GM21528 (cell line): ENCODE data around the gene FADS6.
"Not testable (repeated sequence)": the region's sequence is repeated elsewhere in the genome, so short reads cannot be mapped to it uniquely, and the experiment has no call there.

ENCODE experiments used
- ATAC-seq: cut with Tn5 transposase; IDR thresholded peaks from one replicate; pipeline ENCODE4 v1.9.1; 2021; ENCODE audit warnings: mild to moderate bottlenecking, moderate library complexity; ENCODE audit not compliant: unreplicated experiment, low FRiP score

The FADS6 gene

DNA sequence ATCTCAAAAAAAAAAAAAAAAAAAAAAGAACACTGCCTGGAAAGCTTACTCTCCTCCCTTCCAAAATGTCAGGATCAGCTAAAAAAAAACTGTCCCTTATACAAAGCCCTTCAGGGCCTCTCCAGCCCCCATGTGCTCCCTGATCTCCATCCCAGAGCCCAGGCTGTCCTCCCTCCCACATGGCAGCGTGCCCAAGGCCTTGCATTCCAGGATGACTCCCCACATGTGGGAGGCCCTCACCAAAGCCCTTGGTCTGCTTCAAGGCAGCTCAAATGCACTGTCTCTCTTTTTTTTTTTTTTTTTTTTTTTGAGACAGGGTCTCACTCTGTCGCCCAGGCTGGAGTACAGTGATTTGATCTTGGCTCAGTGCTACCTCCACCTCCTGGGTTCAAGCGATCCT is 22.9 kb downstream of the FADS6 start:
- no peak for ATAC-seq

GRCh38 chr17:74870028-74870427 is 23.4 kb downstream of the FADS6 start:
- not testable (repeated sequence) for ATAC-seq

DNA sequence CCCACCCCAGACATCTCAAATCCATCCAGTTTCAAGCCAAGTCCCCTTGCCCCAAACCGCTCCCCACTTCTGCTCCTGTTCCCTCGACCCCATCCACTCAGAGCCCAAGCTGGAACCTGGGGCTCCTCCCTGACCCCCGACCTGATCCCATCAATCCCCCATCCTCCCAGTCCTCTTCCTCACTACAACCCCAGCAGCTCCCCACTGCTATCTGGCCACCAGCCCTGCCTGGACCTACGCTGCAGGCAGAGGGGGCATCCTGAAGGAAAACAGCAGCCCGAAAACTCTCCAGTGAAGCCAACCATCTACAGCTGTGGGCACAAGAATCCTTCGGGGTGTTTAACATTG is 24.6 kb downstream of the FADS6 start:
- no peak for ATAC-seq

- ATAC-seq = no peak
Observed at GRCh38 chr17:74868251-74868907, 25.1 kb downstream of the FADS6 start.

GRCh38 chr17:74866198-74866835 is 27.1 kb downstream of the FADS6 start:
- no peak for ATAC-seq

DNA sequence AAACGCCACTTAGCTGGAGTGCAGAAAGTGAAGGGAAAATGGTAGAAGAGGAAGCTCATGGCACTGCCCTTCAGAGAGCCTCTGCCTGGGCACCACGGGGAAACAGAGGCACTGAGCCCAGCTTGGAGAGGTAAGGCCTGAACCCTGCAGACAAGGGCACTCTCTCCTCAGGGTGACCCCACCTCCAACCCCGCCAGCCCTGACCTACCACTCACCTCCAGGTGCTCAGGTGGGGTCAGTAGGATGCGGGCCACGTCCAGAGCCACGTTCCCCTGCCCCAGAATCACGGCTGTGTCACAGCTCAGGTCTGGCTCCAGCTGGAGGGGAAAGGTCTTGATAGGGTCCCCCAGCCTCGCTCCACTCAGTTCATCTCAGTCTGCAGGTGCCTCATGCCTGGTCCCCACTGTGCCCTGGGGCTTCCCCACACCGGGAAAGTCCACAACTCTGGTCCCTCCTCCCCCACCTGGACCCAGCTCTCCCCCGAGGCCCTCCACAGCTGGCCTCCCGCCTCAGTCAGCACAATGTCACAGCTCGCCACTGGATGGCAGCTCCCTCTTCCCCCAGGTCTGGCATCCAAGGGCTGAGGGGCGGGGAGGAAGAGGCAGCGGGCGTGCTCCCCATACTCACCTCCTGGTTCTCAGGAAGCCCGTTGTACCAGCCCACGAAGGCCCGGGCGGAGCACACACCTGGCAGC is 27.8 kb downstream of the FADS6 start:
- ATAC-seq = no peak

DNA sequence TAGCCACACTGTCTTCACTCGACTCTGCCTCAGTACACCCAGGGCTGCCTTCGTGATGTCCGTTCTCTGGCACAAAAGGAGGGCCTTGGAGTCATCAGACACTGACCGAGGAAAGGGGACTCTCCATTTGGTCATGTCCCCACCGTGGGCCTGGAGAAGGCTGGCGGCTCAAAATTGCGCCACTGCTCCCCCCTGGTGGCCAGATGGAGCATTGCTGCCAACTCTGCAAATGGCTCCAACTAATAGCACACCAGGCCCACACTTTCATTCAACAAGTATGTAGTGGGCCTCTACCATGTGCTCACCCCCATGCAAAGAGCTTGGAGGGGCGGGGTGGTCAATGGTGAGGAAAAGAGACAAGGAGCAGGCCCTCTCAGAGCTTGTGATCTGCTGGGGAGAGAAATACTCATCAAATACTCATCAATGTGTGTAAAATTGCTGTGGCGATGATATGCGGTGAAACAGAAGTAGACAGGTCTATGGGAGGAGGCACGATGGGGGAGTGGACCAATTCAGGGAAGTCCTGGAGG is 28.5 kb downstream of the FADS6 start:
- no peak for ATAC-seq

DNA sequence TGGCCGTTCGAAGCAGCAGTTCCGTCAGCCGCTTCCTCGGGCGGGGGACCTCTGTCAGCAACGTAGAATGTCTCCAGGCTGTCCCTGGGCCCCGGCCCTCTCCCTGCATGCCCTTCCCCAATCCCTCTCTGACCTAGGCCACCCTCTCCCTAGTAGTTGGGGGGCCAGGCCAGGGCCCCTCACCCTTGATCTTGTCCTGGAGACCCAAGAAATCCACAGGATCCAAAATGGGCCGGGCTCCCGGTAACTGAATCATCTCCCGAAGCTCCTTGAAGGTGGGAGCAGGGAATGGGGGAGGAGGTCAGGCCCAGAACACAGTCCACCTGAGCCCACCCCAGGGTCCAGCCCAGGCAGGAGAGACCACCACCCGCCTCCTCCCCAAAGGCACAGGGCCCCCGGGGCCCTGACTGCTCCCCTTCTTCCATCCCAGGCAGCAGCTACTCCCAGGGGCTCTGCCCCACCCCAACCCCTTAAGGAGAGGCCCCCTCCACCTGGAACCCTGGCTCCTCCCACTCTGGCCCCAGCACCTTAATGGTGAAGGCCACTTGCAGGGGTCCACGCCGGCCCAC is 29.1 kb downstream of the FADS6 start:
- ATAC-seq = no peak

- ATAC-seq = no peak
Observed at GRCh38 chr17:74863420-74864296, 29.8 kb downstream of the FADS6 start.

DNA sequence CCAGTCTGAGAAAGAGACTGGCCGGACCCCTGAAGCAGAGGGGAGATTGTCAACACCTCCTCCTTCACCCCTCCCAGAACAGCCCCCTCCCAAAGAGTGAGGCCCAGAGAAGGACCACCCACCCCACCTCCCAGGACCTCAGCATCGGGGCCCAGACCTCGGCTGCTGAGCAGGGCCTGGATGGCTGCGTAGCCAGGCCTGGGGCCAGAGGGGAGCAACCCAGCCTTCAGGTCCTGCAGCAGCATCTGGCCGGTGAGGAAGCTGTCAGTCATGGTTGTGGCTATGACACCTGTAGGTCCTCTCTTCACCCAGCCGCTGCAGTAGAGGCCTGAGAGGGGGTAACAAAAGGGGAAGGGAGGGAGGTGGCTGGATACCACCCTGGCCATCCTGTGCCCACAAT is 30.5 kb downstream of the FADS6 start:
- ATAC-seq = no peak

DNA sequence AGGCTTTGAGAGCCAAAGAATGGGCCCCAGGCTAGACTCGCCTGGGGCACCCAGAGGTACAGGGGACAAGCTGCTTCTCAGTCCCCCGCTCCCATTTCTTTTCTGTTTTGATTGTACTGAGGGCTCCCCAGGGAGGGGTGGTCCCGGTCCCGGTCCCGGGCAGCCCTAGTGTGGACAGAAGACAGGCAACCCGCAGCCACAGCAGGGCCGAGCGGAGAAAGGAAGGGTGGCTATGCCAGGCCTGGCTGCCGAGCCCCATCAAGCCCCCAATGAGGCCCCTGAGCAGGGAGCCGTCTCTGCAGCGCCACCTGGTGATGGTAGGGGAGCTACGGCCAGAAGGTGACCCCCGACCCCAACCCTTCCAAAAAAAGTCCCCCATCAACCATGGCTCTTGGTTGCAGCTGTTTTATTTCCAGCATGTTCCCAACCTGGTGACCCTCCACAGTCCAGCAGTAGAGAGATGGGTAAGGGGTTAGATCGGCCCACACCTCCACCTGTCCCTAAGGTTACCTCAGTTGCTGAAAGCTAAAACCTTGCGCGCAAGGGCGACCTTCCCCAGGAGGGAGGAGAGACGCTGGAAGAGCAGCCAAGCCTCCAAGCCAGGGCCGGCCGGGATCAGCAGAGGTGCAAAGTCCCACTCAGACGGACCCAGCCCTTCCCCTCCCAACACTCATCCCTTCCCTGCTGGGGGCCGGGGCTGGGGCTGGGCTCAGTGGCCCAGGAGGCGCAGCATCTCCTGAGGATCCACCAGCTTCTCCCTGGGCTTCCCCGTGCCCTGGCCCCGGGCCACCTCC is 31.1 kb downstream of the FADS6 start:
- ATAC-seq = no peak

DNA sequence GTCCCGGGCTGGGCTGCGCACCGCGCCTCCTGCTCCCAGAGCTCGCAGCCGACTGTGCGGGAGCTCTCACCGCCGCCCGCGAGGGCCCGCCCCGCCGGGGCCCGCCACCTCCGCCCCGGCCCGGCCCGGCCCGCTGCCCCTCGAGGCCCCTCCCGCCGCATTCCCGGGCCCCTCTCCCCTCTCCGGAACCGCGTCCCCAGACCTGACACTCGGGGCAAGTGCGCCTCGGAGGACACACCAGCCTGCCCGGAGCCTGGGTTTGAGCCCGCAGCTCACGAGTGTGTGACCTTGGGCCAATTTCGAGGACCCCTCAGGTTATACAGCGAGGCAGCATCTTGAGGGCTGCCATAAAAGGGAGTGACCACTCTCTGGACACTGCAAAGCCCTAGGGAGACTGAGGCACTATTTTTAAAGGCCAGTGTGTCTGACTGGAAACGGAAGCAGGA is 31.7 kb downstream of the FADS6 start:
- ATAC-seq = no peak

- ATAC-seq = no peak
Observed at GRCh38 chr17:74860872-74861661, 32.4 kb downstream of the FADS6 start.

GRCh38 chr17:74860229-74860871 is 33.1 kb downstream of the FADS6 start:
- ATAC-seq = no peak

DNA sequence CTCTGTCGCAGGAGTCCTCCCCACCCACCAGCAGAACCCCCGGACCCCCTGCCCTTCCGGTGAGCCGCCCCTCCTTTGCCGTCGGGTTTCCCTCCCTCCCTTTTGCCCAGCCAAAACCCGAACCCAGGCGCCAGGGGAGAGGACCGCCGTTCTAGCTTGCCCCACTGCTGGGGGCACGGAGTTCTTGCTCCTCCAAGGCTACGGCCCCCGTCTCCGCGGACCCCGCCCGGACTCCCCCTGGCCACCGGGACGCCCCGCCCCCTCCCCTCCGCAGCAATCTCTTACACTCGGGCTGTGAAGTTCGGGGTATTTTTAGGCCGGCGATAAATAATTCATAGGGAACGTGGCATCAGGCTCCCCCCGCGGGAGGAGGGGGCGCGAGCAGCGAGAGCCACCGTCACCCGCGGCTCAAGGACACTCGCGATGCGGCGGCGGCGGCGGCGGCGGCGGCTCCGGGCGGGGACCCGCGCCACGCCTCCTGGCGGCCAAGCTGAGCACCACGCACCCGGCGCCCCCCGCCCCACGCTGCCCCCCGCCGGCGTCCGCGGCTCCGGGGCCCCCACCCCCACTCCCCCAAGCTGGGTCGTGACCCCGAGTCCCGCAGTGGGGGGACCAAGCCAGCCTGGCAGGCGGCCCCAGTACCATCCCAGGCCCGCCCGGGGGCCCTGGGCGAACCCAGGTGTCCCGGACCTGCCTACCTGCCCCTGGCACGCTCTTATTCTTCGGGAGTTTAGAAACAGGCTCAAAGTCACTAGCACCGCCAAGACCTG is 33.8 kb downstream of the FADS6 start, which contains the start of gene GRIN2C:
Gene GRIN2C, minus strand, starts transcription at position 427 of the 770 bp plus-strand sequence. CDS start 4,793 bp downstream, outside the sequence.
- no peak for ATAC-seq

- ATAC-seq = no peak
Observed at GRCh38 chr17:74858672-74859458, 34.6 kb downstream of the FADS6 start.

GRCh38 chr17:74857191-74857590 is 36.2 kb downstream of the FADS6 start:
- no peak for ATAC-seq
